OCI-LY1 (cell line): ENCODE results near the gene ABCD3.

Experiments used
- CTCF ChIP-seq: fragments of 200-600 bp; sonication (generic), shearing (Covaris generic); IDR thresholded peaks from 2 replicates; pipeline ENCODE4 v1.5.1; 2017; ENCODE audit warnings: mild to moderate bottlenecking, antibody characterized with exemption, low read length, moderate library complexity, mixed read lengths
- EZH2 ChIP-seq: fragments of 200-600 bp; sonication (generic), shearing (Covaris generic); IDR thresholded peaks from 2 replicates; pipeline ENCODE4 v1.8.0; 2017; ENCODE audit warnings: borderline replicate concordance, mixed run types, mild to moderate bottlenecking, antibody characterized with exemption, low read length, moderate library complexity, mixed read lengths

GRCh38 chr1:94417728-94417977, 536 bp upstream of the ABCD3 start:
- TF ChIP-seq CTCF (no peak), EZH2 (no peak)
